BJ (cell line): ENCODE measurements around the gene PABPC4L. TPM values are rescaled to one million over a fixed set of nuclear protein-coding genes. Genes with fewer than 3 reads are reported as not detected.

ENCODE experiments used
- CTCF ChIA-PET: fragments of 350-600 bp; formaldehyde crosslinking; extraction: SDS; loops from one replicate; lab custom pipeline; 2021; ENCODE audit warnings: antibody characterized with exemption, inconsistent platforms; lab: Yijun Ruan, JAX
- POLR2A ChIA-PET: fragments of 300-600 bp; sonication (Branson Sonifier 250); formaldehyde crosslinking; extraction: SDS; loops from one replicate; lab custom pipeline; 2021; ENCODE audit warnings: antibody characterized with exemption; lab: Charles Lee
- DNase-seq: peaks from one replicate; pipeline ENCODE4 v3.0.0-alpha.2; 2011; ENCODE audit warnings: low read depth
- H3K27me3 ChIP-seq: 2 replicates; pipeline ENCODE4 v1.6.0; 2011; ENCODE audit warnings: low read length; ENCODE audit not compliant: control insufficient read depth, insufficient read depth
- H3K36me3 ChIP-seq: 2 replicates; pipeline ENCODE4 v1.5.1; 2011; ENCODE audit warnings: low read length; ENCODE audit not compliant: control insufficient read depth, insufficient read depth
- H3K4me3 ChIP-seq: 2 replicates; pipeline ENCODE4 v1.5.1; 2011; ENCODE audit warnings: low read depth, mild to moderate bottlenecking, control low read depth, low read length
- polyA plus RNA-seq: library from polyadenylated mRNA; depleted of rRNA; stranded (reverse); fragments of >200 nt; gene quantifications from 2 replicates; pipeline ENCODE4 v1.2.3, GENCODE V29; 2011
- TF ChIP-seq, protein P1 (sequence below): IDR thresholded peaks from 2 replicates; pipeline ENCODE4 v1.5.1; 2011; ENCODE audit warnings: low read depth, mild to moderate bottlenecking, control low read depth, inconsistent platforms, low read length, moderate library complexity; ENCODE audit not compliant: insufficient read depth

Gene PABPC4L
- polyA plus RNA-seq, 1 experiment = 2.5 TPM

DNA sequence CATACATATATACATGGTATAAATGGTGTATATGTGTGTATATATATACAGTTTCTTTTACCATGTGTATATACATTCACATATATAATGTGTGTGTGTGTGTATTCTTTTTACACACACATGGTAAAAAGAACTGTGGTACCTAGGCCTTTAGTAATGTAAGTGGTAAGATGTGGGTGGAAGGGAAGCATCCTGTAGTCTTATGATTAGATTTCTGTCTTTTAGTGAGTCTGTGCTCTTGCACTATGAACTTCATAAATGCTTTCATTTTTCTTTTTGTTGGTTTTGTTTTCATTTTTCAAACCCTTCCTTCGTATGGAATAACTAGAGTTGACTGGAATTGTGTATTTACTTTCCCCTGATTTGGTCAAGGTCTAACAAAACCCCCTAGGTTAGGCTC is 12.1 kb downstream of the PABPC4L start:
- Histone ChIP-seq H3K27me3 (no peaks in the 10 kb centered on the region), H3K4me3 (no peak overlapping the region), H3K36me3 (no peaks in the 10 kb centered on the region)
- CTCF ChIA-PET = no interaction called here
- TF ChIP-seq, protein P1, sequence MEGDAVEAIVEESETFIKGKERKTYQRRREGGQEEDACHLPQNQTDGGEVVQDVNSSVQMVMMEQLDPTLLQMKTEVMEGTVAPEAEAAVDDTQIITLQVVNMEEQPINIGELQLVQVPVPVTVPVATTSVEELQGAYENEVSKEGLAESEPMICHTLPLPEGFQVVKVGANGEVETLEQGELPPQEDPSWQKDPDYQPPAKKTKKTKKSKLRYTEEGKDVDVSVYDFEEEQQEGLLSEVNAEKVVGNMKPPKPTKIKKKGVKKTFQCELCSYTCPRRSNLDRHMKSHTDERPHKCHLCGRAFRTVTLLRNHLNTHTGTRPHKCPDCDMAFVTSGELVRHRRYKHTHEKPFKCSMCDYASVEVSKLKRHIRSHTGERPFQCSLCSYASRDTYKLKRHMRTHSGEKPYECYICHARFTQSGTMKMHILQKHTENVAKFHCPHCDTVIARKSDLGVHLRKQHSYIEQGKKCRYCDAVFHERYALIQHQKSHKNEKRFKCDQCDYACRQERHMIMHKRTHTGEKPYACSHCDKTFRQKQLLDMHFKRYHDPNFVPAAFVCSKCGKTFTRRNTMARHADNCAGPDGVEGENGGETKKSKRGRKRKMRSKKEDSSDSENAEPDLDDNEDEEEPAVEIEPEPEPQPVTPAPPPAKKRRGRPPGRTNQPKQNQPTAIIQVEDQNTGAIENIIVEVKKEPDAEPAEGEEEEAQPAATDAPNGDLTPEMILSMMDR = no peak
- POLR2A ChIA-PET = no interaction called here
- DNase-seq = no peak

DNA sequence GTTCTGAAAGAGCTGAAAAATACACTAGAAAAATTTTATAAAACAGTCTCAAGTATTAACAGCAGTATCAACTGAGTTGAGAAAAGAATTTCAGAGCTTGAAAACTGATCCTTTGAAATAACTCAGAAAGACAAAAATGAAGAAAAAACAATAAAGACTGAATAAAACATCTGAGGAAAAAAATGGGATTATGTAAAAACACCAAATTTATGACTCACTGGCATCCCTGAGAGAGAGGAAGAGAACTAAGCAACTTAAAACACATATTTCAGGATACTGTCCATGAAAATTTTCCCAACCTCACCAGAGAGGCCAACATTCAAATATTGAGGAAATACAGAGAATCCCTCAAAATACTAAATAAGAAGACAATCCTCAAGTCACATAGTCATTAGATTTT is 22.9 kb downstream of the PABPC4L start:
- CTCF ChIA-PET = interaction anchor here (0.6 kb wide), 1 partner anchor 326 kb away, joined by 3 read pairs; no protein-coding TSS in a partner anchor
- POLR2A ChIA-PET = no interaction called here
- DNase-seq = no peak
- no peaks in the 10 kb centered on the region for H3K27me3 ChIP-seq
- H3K4me3 ChIP-seq = no peak overlapping the region
- TF ChIP-seq, protein P1 = no peak
- H3K36me3 ChIP-seq = no peaks in the 10 kb centered on the region

DNA sequence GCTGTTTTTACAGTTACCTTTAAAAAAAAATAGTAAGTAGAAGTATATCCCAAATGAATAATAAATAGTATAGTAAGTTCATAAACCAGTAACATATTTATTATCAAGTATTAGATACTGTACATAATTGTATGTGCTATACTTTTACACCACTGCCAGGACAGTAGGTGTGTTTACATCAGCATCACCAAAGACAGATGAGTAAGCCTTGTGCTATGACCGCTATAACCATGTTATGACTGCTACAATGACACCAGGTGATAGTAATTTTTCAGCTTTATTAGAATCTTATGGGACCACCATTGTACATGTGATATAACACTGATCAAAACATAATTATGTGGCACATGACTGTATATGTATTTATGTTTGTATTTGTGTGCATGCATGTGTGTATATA is 27.3 kb downstream of the PABPC4L start:
- ChIA-PET POLR2A (no interaction called here), CTCF (no interaction called here)
- Histone ChIP-seq H3K27me3 (no peaks in the 10 kb centered on the region), H3K4me3 (no peak overlapping the region), H3K36me3 (no peaks in the 10 kb centered on the region)
- TF ChIP-seq, protein P1 = no peak
- no peak for DNase-seq

DNA sequence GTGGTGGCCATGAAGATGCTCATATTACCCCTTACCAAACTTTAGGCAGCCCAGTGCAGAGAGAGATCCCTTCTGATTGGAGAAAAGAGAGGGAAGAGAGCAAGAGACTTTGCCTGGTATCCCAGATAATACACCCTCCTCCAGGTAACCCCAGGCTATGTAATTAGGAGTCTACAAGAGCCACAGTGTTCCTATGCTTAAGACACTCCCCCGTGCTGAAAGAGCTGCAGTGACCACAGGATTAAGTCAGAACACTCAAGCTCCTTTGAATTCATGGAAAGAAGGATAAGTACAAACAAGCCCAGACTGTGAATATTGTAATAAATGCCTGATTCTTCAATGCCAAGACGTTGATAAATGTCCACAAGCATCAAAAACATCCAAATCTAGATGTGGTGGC is 41.4 kb downstream of the PABPC4L start:
- DNase-seq = no peak
- Histone ChIP-seq H3K36me3 (no peaks in the 10 kb centered on the region), H3K4me3 (no peak overlapping the region), H3K27me3 (no peaks in the 10 kb centered on the region)
- TF ChIP-seq, protein P1 = no peak
- POLR2A ChIA-PET = no interaction called here
- CTCF ChIA-PET = no interaction called here

DNA sequence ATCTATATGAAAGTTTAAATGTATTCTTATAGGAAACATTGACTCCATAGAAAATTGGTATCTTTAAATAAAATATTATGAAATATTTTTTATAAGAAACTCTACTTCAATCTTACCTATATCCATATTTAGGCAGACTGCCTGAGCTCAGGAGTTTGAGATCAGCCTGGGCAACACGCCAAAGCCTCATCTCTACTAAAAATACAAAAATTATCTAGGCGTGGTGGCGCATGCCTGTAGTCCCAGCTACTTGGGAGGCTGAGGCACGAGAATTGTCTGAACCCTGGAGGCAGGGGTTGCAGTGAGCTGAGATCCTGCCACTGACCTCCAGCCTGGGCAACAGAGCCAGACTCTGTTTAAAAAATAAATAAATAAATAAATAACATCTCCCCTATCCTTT is 47.5 kb downstream of the PABPC4L start:
- TF ChIP-seq, protein P1 = no peak
- H3K4me3 ChIP-seq = no peak overlapping the region
- no peaks in the 10 kb centered on the region for H3K27me3 ChIP-seq
- no peaks in the 10 kb centered on the region for H3K36me3 ChIP-seq
- POLR2A ChIA-PET = interaction anchor here (0.5 kb wide), 1 partner anchor 1007 kb away, joined by 9 read pairs; no protein-coding TSS in a partner anchor
- CTCF ChIA-PET = no interaction called here
- DNase-seq = no peak
